Renal cortical epithelial cell (primary cell): ENCODE measurements around the gene CAVIN2. TPM values are rescaled to one million over a fixed set of nuclear protein-coding genes. Genes with fewer than 3 reads are reported as not detected.

ENCODE experiments used
- DNase-seq: peaks from one replicate; pipeline ENCODE4 v3.0.0-alpha.2; 2011; ENCODE audit warnings: low read depth
- total RNA-seq: library from RNA; depleted of rRNA; stranded (reverse); fragments of >200 nt; gene quantifications from 2 replicates; pipeline ENCODE4 v1.2.3, GENCODE V29; 2014

CAVIN2 gene
- total RNA-seq, 1 donor from 2014 or later, result 4.3 TPM

DNA sequence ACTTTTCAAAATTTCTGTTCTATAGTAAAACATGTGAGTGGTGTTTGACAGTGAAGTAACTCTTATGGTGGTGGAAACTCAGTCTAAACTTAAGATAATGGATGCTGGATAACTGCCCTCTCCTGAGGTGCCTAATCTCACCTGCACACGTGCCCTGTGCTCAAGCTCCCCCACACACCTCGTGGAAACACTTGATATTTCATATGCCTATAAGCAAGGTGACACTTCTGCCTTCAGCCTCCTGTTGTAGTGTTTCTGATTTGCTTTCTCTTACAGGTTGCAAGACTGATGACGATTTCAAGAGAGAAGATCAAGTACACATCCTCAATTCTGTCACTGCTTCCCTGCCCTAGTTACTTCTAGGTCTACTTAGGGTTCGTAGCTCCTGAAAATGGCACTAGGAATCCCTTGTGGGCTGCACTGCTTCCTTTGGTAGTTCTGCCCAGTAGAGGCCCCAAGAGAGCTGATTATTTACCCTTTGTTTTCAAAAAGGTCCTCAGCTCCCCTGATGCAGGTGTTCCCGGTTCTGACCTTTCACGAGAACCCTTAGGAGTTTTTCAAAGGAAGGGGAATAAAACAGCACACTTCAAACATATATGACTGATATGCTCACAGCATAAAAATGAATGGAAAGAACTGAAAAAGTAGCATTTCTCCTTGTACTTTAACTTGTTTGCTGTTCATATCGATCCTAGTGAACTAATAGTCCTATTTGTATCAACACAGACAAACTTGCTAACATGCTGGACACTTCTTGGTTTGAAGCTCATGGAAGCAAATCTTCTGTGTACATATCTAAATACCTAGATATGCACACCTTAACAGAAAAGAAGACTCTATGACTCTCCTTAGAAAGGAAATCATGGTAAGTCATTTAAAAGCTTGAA lies 6.7 kb downstream of the CAVIN2 start:
- DNase-seq, result no peak

DNA sequence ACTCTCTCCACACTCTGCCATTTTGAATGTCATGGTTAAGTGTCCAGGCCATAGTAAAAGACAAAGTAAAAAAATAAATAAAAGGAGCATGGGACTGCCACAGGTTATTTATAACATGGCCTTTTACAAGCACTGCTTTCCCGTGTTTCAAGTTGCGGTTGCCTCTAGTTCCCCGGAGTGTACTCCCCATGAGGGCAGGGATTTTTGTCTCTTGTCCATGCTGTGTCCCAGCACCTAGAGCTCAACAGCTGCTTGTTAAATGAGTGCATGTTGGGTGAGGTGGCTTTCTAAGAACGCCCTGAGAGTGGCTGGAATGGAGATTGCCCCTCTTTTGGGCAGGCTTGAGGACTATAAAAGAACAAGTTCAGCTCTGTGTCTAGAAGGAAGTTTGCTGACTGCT lies 8.4 kb downstream of the CAVIN2 start:
- no peak for DNase-seq

DNA sequence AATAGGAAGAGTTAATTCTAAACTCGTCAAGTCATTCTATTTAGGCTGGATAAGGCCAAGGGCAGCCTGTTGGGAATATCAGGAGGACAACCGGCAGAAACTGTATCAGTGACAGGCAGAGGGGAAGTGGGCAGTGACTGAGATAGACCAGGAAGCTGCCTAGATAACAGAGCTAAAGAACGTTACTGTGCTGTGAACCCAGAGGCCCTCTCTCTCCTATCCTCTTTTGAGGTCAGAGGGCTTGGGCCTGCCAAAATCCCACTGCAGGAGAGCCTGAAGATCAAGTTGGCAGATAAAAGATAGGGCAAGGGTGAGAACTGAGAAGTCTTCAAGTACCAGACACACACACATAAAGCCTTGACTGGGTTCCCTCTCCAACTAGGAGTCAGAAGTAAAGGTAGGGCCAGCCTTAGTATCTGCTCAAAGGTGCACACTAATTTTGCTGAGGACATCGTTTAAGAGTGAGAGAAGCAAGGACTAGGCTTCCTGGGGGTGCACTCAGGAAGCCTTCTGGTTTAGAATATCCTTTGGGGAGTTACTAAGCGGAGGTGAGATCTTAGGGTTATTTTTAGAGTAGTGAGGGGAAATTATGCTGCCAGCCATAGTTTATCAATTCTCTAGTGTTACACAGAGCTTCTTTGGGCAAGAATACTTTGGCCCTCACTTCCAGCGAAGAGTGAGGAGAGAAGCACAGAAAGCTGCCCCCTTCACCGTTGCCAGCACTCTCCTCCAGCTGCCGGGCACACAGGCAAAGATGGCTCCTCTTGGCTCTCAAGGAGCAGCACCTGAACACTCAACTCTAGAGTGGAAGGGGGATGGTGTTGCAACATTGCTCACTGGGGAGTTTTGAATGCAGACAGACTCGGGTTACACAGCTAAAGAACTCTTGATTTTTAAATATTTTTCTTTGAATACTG lies 9.8 kb downstream of the CAVIN2 start:
- DNase-seq, result no peak

DNA sequence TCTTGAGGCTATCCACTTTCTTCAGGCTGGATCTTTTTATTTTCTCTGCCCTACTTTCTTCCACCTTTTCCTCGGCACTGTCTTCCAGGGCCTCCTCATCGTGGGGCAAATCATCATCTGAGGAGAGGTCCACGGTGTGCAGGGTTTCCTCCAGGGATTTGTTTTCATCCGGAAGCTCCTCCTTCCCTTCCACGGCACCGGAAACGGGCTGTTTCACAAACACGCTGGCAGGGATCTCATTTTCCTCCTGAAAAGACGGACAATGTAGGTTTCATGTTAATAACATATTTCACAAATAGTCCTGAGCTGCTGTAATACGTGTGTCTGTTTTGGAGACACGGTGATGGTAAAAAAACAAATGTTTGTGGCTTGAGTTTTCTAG lies 10.4 kb downstream of the CAVIN2 start:
- DNase-seq, result no peak

DNA sequence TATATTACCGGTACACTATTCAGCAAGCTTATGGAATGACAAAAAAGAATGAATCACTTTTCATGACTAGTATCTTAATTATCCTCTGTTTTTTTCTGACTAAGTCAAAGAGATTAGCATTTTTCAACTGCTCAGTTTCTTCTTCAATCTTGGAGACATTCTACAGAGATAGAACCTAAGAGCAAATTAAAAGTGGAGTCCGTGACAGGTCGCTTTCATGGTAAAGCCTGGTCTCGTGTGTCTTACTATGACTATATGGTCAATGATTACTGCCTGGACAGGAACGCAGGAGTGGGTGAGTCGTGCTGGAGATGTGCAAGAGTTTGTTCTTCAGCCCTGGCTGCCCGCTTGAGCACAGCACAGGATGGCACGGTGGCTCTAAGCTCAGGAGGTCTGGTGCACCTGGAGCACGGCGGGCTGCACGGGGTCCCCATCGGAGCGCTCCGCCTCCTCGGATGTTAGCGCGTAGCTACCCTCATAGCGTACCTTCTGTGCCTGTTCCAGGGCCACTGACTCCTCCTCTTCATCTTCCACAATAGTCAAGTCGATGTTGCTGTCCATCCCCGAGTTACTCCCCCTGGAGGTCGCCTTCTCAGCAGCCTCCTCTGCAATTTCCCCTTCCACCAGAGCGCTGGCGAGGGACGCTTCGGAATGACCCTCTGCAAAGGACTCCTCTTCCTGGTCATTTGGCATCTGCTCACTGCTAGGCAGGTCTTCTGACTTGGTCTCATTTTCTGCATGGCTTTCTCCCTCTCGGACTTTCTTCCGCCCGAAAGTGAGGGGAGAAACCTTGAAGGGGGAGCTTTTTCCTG lies 11.1 kb downstream of the CAVIN2 start:
- DNase-seq, result peak; percentile 19

DNA sequence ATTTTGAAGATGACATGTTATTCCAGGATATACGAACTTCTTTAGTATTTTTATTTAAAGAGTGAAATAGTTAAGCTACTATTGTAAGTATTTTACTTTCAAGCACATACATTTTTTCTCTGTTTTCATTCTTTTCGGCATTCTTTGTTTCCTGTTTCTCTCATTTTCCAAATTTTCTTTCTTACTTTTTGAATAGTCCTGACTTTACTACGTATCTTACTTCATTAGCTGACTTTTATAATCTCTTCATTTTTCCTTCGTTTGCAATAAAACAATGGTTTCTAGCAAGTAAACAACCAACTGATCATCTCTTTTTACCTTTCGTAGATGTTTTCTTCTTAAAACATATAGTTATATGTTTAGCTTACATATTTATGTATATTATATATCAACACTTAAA lies 11.8 kb downstream of the CAVIN2 start:
- DNase-seq, result no peak

DNA sequence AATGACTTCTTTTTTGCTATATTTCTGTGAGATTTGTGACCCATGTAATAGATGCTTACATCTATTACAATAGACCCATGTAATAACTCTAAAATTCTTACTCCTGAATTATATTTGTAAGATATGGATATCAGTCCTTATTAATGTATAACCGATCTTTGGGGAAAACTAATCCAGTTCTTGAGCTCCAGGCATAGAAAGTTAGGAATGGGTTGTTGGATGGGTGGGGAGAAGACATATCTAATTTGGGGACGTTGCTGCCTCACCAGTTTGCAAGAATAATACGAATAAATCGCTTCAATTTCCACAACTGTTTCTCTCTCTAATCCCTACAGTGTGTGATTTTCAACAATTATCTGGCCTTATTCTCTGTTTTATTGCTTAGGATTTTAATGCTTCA lies 13.5 kb downstream of the CAVIN2 start:
- DNase-seq, result no peak

DNA sequence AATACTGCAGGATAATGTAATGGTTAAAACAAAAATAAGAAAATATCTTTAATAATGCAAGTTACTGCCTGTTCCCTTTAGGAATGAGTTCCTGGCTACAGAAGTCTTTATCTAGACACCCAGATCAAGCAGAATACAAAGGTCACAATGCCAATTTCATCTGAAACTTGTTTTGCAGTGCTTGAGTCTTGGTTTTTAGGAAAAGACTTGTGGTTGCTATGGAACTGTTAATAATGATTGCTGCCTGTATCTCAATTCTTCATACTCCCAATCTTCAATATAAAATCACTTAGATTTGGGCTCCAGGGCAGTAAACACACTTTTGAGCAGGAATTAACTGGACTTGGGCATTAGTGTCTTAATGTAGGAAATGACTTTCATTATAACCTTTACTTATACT lies 14.2 kb downstream of the CAVIN2 start:
- DNase-seq, result no peak

DNA sequence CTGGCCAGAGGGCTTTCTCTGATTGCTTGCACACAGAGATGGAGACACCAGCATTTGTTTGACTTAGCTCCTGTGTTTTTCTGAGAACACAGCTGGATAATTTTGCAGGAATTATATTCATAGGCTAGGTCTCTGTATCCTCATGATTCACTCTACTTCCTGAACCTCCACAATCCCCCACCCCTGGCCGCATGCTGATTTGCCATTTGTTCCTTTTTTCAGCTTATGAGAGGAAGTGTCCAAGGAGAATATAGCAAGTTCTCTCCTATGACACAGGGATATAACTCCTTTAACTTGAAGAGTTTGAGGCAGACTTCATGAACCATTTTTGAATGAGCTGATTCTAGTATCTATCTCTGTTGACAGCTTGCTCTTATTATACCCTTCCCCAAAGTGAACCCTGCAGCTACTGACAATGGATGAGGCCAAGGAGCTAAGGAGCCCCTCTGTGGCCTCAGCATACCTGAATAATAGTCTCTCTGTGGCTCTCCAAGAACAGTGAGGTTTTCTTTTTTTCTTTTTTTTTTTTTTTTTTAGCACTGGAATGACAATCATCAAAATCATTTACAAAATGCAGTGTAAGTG lies 15.4 kb downstream of the CAVIN2 start:
- DNase-seq, result no peak

DNA sequence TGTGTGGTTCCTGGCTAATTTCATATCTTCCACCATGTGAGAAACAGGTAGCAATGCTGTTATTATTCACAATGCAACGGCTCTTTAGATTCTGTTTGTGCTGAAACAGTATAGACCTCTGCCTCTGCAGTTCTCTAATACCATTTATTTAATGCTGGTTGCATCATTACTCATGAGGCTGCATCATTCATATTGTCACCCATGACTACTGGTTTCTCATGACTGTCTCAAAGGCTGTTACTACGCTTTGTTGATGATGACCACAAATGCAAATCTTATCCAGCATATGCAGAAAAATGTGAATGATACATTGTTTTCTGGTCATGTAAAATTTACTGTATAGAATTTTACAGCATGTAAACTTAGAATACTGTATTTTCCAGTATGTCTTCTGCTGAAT lies 22.5 kb downstream of the CAVIN2 start:
- DNase-seq, result no peak

DNA sequence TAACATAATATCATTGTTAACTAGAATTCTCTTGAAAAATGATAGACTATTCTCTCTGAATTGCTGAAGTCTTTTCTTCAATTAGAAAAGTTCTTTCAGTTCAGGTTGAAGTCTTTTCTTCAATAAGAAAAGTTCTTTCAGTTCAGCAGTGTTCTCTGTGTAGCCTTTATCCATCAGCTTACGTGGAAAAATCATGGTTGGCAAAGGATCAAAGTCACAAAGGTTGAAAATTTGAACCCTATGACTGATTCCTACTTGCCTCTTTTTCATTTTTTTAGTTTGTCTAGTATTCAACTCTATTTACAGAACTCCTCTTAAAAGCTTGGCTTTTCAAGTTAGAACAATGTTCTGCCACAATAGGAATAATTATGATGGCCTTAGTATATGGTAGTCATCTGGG lies 25.8 kb downstream of the CAVIN2 start:
- no peak for DNase-seq

DNA sequence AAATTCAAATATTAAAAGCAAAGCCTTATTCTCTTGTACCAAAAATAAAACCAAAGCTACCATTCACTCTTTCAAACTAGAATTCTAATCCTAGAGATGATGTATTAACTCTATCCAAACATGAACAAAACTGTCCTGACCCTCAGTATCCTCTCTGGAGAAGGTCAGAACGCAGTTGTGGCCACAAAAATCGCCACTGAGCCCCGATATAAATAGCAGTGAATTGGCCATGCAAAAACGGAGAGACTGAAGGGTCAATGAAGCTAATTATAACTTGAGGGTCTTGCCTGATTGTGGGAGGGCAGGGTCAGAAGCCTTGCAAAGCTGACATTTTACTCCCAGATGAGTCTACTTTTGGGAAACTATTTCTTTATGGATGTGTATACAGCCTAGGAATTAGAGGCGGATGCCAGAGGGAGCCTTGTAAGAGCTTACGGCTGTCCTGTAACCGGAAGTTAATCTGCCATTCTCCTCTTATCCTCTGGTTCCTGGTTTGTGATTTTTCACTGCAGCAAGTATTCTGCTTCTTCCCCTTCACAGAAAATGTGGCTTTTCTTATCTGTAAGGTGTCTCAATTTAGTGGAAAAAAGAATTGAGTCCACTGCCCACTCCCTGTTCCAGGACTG lies 28.1 kb downstream of the CAVIN2 start:
- DNase-seq, result no peak

DNA sequence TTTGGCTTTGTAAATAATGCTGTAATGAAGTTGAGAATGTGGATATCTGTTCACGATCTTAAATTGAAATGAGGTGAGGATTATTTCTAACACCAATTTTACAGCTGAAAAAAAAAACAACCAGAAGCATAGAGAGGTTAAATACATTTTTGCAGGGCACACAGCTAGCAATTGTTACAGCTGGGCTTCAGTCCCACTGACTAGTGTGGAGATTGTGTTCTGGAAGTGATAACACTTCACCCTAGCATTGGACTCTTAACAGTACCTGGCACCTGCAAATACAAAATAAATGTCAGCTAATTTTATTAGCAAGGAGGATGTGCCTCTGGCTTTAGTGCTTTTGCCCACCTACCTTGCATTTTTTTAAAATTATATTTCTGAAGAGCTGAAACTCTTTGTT lies 28.8 kb downstream of the CAVIN2 start:
- DNase-seq, result no peak

DNA sequence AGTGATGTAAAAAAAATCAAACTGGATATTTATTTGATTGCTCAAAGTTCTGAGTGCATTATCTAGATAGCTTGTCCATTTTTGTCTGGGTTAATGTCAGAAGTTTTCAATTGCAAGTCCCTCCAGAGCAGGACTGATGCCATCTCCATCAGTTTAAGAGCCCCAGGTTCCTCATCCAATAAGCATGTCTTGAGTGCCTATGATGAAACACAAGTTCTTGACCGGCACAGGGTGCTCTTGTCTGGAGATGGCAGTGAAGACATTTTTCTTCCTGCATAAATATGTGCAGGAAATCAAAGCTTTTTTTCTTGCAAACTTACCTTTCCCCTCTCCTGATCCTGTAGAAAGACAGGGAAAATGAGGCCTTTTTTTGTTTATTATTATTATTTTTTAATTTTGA lies 31.9 kb downstream of the CAVIN2 start:
- DNase-seq, result no peak

DNA sequence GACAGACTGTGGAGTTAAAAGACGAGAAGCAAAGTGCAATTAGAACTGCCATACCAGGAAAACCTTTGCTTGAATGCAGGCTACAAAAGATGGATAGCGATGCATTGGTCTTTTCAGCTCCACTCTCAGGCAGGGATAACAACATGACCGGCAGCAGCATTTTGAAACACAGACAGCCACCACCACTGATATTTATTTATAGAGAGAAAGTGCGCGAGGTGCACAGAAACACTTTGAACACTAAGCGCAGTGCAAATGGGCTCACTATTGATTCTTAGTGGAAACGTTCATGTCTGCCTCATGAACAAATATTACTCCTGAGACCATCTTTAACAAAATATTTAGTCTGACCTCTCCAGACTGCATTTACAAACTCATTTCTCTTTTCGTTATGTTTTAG lies 32.9 kb downstream of the CAVIN2 start:
- no peak for DNase-seq

DNA sequence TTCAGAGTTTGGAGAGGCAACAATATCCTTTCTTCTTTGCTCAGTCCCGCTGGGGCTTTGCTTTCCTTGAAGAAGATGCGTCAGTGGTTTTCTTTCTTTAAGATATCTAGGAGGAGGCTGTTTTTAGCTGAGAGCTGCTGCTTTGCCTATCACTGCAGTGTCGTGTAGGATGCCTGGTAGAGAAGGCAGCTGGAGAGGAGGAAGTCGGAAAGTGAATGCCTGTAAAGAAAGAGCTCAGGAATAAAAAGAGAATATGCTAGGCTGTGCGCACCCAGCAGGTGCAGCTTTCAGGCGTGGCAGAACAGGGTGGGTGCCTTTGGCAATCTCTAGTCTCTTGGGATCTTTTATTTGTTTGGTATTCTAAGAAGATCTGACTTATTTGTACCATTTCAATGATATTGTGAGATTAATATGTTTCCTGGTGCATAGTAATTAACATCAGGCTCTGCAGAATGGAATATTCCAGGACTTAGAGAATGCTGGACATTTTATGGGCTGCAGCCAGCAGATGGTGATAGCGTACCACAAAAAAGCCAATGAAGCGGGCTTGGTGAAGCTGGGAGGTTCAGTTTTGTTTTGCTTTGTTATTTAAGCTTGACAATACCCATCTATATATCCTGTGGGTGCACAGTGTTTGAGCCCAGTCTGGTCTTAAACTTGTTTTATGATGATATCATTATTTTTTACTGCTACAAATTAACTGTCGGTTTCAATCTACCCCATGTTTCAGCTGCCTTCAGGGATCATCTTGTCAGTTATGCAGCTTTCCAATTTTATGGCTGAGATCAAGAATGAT lies 34.9 kb downstream of the CAVIN2 start:
- peak; percentile 64 for DNase-seq

DNA sequence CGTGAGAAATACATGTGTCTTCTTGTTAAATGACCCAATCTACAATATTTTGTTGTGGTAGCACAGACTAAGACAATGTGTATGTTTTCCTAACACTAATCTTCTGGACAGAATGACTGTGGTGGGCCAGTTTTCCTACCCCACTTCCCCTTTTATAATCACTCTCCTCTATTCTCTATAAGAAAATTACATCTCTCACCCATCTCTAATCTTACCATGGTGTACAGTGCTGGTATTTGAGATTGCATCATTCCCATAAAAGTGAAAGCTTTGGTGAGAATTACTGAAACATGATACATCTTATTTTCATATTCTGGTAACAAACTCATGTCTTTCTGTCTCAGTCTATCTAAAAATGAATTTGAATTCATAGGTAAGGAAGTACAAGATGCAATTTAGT lies 40.5 kb downstream of the CAVIN2 start:
- DNase-seq, result no peak

DNA sequence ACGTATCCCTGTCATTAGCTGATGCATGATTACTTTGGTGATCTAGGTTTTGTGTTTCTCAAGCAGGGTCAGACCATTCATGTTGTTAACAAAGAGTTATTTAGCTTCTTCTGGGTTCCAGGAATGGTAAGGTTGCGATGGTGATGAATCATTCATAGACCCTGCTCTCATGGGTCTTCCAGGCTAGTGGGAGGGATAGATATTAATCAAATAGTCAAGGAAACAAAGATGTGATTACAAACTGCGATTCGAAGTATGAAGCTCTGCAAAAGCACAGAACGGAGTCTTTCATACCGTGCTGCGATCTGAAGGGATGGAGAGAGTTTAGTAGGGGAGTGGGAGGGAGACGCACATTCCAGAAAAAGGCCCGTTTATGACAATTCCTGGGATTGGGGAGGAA lies 42.1 kb downstream of the CAVIN2 start:
- DNase-seq, result peak; percentile 13

DNA sequence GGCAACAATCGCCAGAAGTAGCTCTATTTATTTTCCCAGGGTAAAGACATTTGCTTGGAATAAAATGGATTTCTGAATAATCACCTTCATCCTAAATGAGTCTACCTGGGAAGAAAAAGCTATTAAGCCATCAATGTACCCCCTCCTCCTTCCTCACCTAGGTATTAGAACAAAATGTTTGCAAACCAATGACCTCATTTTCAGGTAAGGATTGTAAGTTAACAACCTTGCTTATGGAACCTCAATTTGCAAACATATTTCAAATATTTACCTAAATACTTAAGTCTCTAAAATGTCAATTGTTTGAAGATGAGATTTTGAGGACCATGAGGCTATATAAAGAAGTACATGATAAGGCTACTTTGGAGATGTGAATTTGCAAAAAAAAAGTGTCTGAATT lies 43.9 kb downstream of the CAVIN2 start:
- no peak for DNase-seq

DNA sequence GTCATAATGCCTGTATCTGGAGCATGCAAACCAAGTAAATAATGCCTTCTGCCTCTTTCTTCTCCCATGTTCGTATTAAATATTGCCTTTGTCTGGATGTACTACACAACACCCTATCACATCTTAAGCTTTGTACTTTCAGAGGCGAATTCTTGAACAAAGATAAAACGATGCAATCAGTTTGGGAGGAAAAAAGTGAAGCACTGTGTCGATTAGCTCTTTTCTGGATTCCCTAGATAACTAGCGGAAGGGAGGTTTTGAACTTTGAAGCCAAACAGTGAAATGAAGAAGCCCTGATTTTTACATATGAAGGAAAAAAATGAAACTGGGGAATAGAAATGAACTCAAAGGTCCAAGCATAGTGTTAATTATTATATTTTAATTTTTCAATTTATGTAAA lies 44.7 kb downstream of the CAVIN2 start:
- DNase-seq, result no peak
